Testis (tissue), 2 donors: ENCODE data around the gene GMDS.

Source experiments
- CTCF ChIP-seq, 3 experiments: fragments of 450-650 bp in 2 of 3; fragments of 200-600 bp in 1 of 3; sonication (generic) in 1 of 3; IDR thresholded peaks; one replicate each; pipeline ENCODE4 v1.5.1; 2016 to 2019; ENCODE audit warnings: antibody characterized with exemption in 3 of 3, mild to moderate bottlenecking in 2 of 3, moderate library complexity in 1 of 3
- POLR2A ChIP-seq: fragments of 450-650 bp; IDR thresholded peaks from one replicate; pipeline ENCODE4 v1.6.1; 2017; ENCODE audit warnings: antibody characterized with exemption, mild to moderate bottlenecking, moderate library complexity

- TF ChIP-seq CTCF (IDR thresholded peaks at IDR 0.05) (no peak), POLR2A (no peak)
Observed at GRCh38 chr6:1623769-1624057, 621.7 kb downstream of the GMDS start.
